Measurements from ENCODE around the gene TNIK.

TNIK gene

GRCh38 chr3:171213178-171213577 is 247.0 kb downstream of the TNIK start:
- Histone ChIP-seq H3K4me1 (ENCODE audit: control insufficient read depth, insufficient read depth, low read length) (no peaks in the 10 kb centered on the region), H3K9ac (ENCODE audit: low read length) (no peak overlapping the region), H3K9me3 (ENCODE audit: control insufficient read depth, low read length) (no peaks in the 10 kb centered on the region), H3K27me3 (replicated peaks; ENCODE audit: control insufficient read depth, insufficient read depth, low read length) (no peaks in the 10 kb centered on the region), H3K36me3 (ENCODE audit: control insufficient read depth, insufficient read depth, low read length, severe bottlenecking) (no peaks in the 10 kb centered on the region), H3K4me3 (ENCODE audit: low read length) (no peak overlapping the region)
- no peak for DNase-seq (ENCODE audit: low read depth)

GRCh38 chr3:171212648-171213047 is 247.6 kb downstream of the TNIK start:
- Histone ChIP-seq H3K4me3 (ENCODE audit: low read length) (no peak overlapping the region), H3K4me1 (ENCODE audit: control insufficient read depth, insufficient read depth, low read length) (no peaks in the 10 kb centered on the region), H3K9ac (ENCODE audit: low read length) (no peak overlapping the region), H3K9me3 (ENCODE audit: control insufficient read depth, low read length) (no peaks in the 10 kb centered on the region), H3K27me3 (replicated peaks; ENCODE audit: control insufficient read depth, insufficient read depth, low read length) (no peaks in the 10 kb centered on the region), H3K36me3 (ENCODE audit: control insufficient read depth, insufficient read depth, low read length, severe bottlenecking) (no peaks in the 10 kb centered on the region)
- no peak for DNase-seq (ENCODE audit: low read depth)

- H3K27me3 ChIP-seq (replicated peaks; ENCODE audit: control insufficient read depth, insufficient read depth, low read length) = no peaks in the 10 kb centered on the region
- no peaks in the 10 kb centered on the region for H3K36me3 ChIP-seq (ENCODE audit: control insufficient read depth, insufficient read depth, low read length, severe bottlenecking)
- H3K9ac ChIP-seq (ENCODE audit: low read length) = no peak overlapping the region
- no peaks in the 10 kb centered on the region for H3K9me3 ChIP-seq (ENCODE audit: control insufficient read depth, low read length)
- no peaks in the 10 kb centered on the region for H3K4me1 ChIP-seq (ENCODE audit: control insufficient read depth, insufficient read depth, low read length)
- no peak overlapping the region for H3K4me3 ChIP-seq (ENCODE audit: low read length)
- DNase-seq (ENCODE audit: low read depth) = no peak
These were observed 253.9 kb downstream of the TNIK start for GRCh38 chr3:171206283-171206682.

- DNase-seq (ENCODE audit: low read depth) = no peak
- Histone ChIP-seq H3K27me3 (replicated peaks; ENCODE audit: control insufficient read depth, insufficient read depth, low read length) (no peaks in the 10 kb centered on the region), H3K9ac (ENCODE audit: low read length) (no peak overlapping the region), H3K9me3 (ENCODE audit: control insufficient read depth, low read length) (no peaks in the 10 kb centered on the region), H3K36me3 (ENCODE audit: control insufficient read depth, insufficient read depth, low read length, severe bottlenecking) (no peaks in the 10 kb centered on the region), H3K4me3 (ENCODE audit: low read length) (no peak overlapping the region), H3K4me1 (ENCODE audit: control insufficient read depth, insufficient read depth, low read length) (no peaks in the 10 kb centered on the region)
These were observed 255.3 kb downstream of the TNIK start for GRCh38 chr3:171204942-171205341.

- H3K4me1 ChIP-seq (ENCODE audit: control insufficient read depth, insufficient read depth, low read length) = peaks cover 16% of the 10 kb centered on the region
- no peaks in the 10 kb centered on the region for H3K36me3 ChIP-seq (ENCODE audit: control insufficient read depth, insufficient read depth, low read length, severe bottlenecking)
- H3K4me3 ChIP-seq (ENCODE audit: low read length) = no peak overlapping the region
- H3K9me3 ChIP-seq (ENCODE audit: control insufficient read depth, low read length) = no peaks in the 10 kb centered on the region
- H3K27me3 ChIP-seq (replicated peaks; ENCODE audit: control insufficient read depth, insufficient read depth, low read length) = no peaks in the 10 kb centered on the region
- DNase-seq (ENCODE audit: low read depth) = no peak
- H3K9ac ChIP-seq (ENCODE audit: low read length) = no peak overlapping the region
These were observed 258.4 kb downstream of the TNIK start for GRCh38 chr3:171201825-171202224.

GRCh38 chr3:171200750-171201088 is 259.5 kb downstream of the TNIK start:
- no peaks in the 10 kb centered on the region for H3K27me3 ChIP-seq (replicated peaks; ENCODE audit: control insufficient read depth, insufficient read depth, low read length)
- DNase-seq (ENCODE audit: low read depth) = no peak
- no peak overlapping the region for H3K9ac ChIP-seq (ENCODE audit: low read length)
- H3K36me3 ChIP-seq (ENCODE audit: control insufficient read depth, insufficient read depth, low read length, severe bottlenecking) = no peaks in the 10 kb centered on the region
- H3K4me1 ChIP-seq (ENCODE audit: control insufficient read depth, insufficient read depth, low read length) = peaks cover 16% of the 10 kb centered on the region
- H3K4me3 ChIP-seq (ENCODE audit: low read length) = no peak overlapping the region
- H3K9me3 ChIP-seq (ENCODE audit: control insufficient read depth, low read length) = no peaks in the 10 kb centered on the region

GRCh38 chr3:171200052-171200749 is 260.0 kb downstream of the TNIK start:
- DNase-seq (ENCODE audit: low read depth) = no peak
- H3K4me1 ChIP-seq (ENCODE audit: control insufficient read depth, insufficient read depth, low read length) = peaks cover 16% of the 10 kb centered on the region

GRCh38 chr3:171199473-171199829 is 260.8 kb downstream of the TNIK start:
- Histone ChIP-seq H3K4me3 (ENCODE audit: low read length) (no peak overlapping the region), H3K9me3 (ENCODE audit: control insufficient read depth, low read length) (no peaks in the 10 kb centered on the region), H3K27me3 (replicated peaks; ENCODE audit: control insufficient read depth, insufficient read depth, low read length) (no peaks in the 10 kb centered on the region), H3K9ac (ENCODE audit: low read length) (no peak overlapping the region), H3K4me1 (ENCODE audit: control insufficient read depth, insufficient read depth, low read length) (peaks cover 16% of the 10 kb centered on the region), H3K36me3 (ENCODE audit: control insufficient read depth, insufficient read depth, low read length, severe bottlenecking) (no peaks in the 10 kb centered on the region)
- DNase-seq (ENCODE audit: low read depth) = no peak

More at GRCh38 chr3:171200052-171200749, 260.0 kb downstream of the TNIK start:
- Histone ChIP-seq H3K9ac (ENCODE audit: low read length) (no peak overlapping the region), H3K36me3 (ENCODE audit: control insufficient read depth, insufficient read depth, low read length, severe bottlenecking) (no peaks in the 10 kb centered on the region), H3K4me3 (ENCODE audit: low read length) (no peak overlapping the region), H3K9me3 (ENCODE audit: control insufficient read depth, low read length) (no peaks in the 10 kb centered on the region), H3K27me3 (replicated peaks; ENCODE audit: control insufficient read depth, insufficient read depth, low read length) (no peaks in the 10 kb centered on the region)

GRCh38 chr3:171198781-171199472 is 261.3 kb downstream of the TNIK start:
- Histone ChIP-seq H3K9ac (ENCODE audit: low read length) (no peak overlapping the region), H3K27me3 (replicated peaks; ENCODE audit: control insufficient read depth, insufficient read depth, low read length) (no peaks in the 10 kb centered on the region), H3K4me3 (ENCODE audit: low read length) (no peak overlapping the region), H3K9me3 (ENCODE audit: control insufficient read depth, low read length) (no peaks in the 10 kb centered on the region), H3K36me3 (ENCODE audit: control insufficient read depth, insufficient read depth, low read length, severe bottlenecking) (no peaks in the 10 kb centered on the region), H3K4me1 (ENCODE audit: control insufficient read depth, insufficient read depth, low read length) (peaks cover 16% of the 10 kb centered on the region)
- DNase-seq (ENCODE audit: low read depth) = no peak

- Histone ChIP-seq H3K36me3 (ENCODE audit: control insufficient read depth, insufficient read depth, low read length, severe bottlenecking) (no peaks in the 10 kb centered on the region), H3K4me1 (ENCODE audit: control insufficient read depth, insufficient read depth, low read length) (peaks cover 25% of the 10 kb centered on the region), H3K9ac (ENCODE audit: low read length) (no peak overlapping the region), H3K9me3 (ENCODE audit: control insufficient read depth, low read length) (no peaks in the 10 kb centered on the region), H3K4me3 (ENCODE audit: low read length) (no peak overlapping the region), H3K27me3 (replicated peaks; ENCODE audit: control insufficient read depth, insufficient read depth, low read length) (no peaks in the 10 kb centered on the region)
- DNase-seq (ENCODE audit: low read depth) = no peak
These were observed 264.5 kb downstream of the TNIK start for GRCh38 chr3:171195686-171196085.

- no peaks in the 10 kb centered on the region for H3K27me3 ChIP-seq (replicated peaks; ENCODE audit: control insufficient read depth, insufficient read depth, low read length)
- H3K4me3 ChIP-seq (ENCODE audit: low read length) = no peak overlapping the region
- H3K9ac ChIP-seq (ENCODE audit: low read length) = no peak overlapping the region
- H3K36me3 ChIP-seq (ENCODE audit: control insufficient read depth, insufficient read depth, low read length, severe bottlenecking) = no peaks in the 10 kb centered on the region
- DNase-seq (ENCODE audit: low read depth) = no peak
- peaks cover 25% of the 10 kb centered on the region for H3K4me1 ChIP-seq (ENCODE audit: control insufficient read depth, insufficient read depth, low read length)
- no peaks in the 10 kb centered on the region for H3K9me3 ChIP-seq (ENCODE audit: control insufficient read depth, low read length)
These were observed 265.2 kb downstream of the TNIK start for GRCh38 chr3:171194965-171195364.

- Histone ChIP-seq H3K36me3 (ENCODE audit: control insufficient read depth, insufficient read depth, low read length, severe bottlenecking) (no peaks in the 10 kb centered on the region), H3K27me3 (replicated peaks; ENCODE audit: control insufficient read depth, insufficient read depth, low read length) (no peaks in the 10 kb centered on the region), H3K4me3 (ENCODE audit: low read length) (no peak overlapping the region), H3K9me3 (ENCODE audit: control insufficient read depth, low read length) (no peaks in the 10 kb centered on the region), H3K4me1 (ENCODE audit: control insufficient read depth, insufficient read depth, low read length) (peaks cover 22% of the 10 kb centered on the region), H3K9ac (ENCODE audit: low read length) (no peak overlapping the region)
- no peak for DNase-seq (ENCODE audit: low read depth)
These were observed 266.5 kb downstream of the TNIK start for GRCh38 chr3:171193693-171194092.

Measured in adipocyte (in vitro differentiated cells).